ENCODE measurements around the gene SNAP23.

SNAP23 gene

GRCh38 chr15:42482701-42483100 lies 12.7 kb upstream of the SNAP23 start:
- TF ChIP-seq POLR2A (IDR thresholded peaks at IDR 0.05; ENCODE audit: low read depth, low read length): no peak
- DNase-seq (ENCODE audit: insufficient read length, low spot score) (no peak), FAIRE-seq (no peak)

GRCh38 chr15:42483677-42484076 lies 11.8 kb upstream of the SNAP23 start:
- FAIRE-seq (no peak), DNase-seq (ENCODE audit: insufficient read length, low spot score) (no peak)
- TF ChIP-seq POLR2A (IDR thresholded peaks at IDR 0.05; ENCODE audit: low read depth, low read length): no peak

- no peak for DNase-seq (ENCODE audit: insufficient read length, low spot score)
- TF ChIP-seq POLR2A (IDR thresholded peaks at IDR 0.05; ENCODE audit: low read depth, low read length): no peak
- peak; percentile 48 for FAIRE-seq
Observed at GRCh38 chr15:42490291-42490670, 5.2 kb upstream of the SNAP23 start.

- peak; percentile 77 for TF ChIP-seq POLR2A (IDR thresholded peaks at IDR 0.05; ENCODE audit: low read depth, low read length)
- FAIRE-seq (peak; percentile 60), DNase-seq (ENCODE audit: insufficient read length, low spot score) (peak; percentile 70)
Observed at GRCh38 chr15:42490671-42491538, 4.5 kb upstream of the SNAP23 start, which contains the start of gene ZNF106. ZNF106 (minus strand) TSS chr15:42491141; CDS start chr15:42472289, 18,852 bp downstream.

- TF ChIP-seq POLR2A (IDR thresholded peaks at IDR 0.05; ENCODE audit: low read depth, low read length): no peak
- FAIRE-seq: no peak
- DNase-seq (ENCODE audit: insufficient read length, low spot score): no peak
Observed at GRCh38 chr15:42491539-42492225, 3.8 kb upstream of the SNAP23 start.

GRCh38 chr15:42493679-42494078 lies 1.8 kb upstream of the SNAP23 start:
- DNase-seq (ENCODE audit: insufficient read length, low spot score) (no peak), FAIRE-seq (no peak)
- no peak for TF ChIP-seq POLR2A (IDR thresholded peaks at IDR 0.05; ENCODE audit: low read depth, low read length)

- no peak for FAIRE-seq
- TF ChIP-seq POLR2A (IDR thresholded peaks at IDR 0.05; ENCODE audit: low read depth, low read length): no peak
- DNase-seq (ENCODE audit: insufficient read length, low spot score): peak; percentile 52
Observed at GRCh38 chr15:42494998-42495360, 455 bp upstream of the SNAP23 start.

- DNase-seq (ENCODE audit: insufficient read length, low spot score): no peak
- TF ChIP-seq POLR2A (IDR thresholded peaks at IDR 0.05; ENCODE audit: low read depth, low read length): no peak
- no peak for FAIRE-seq
Observed at GRCh38 chr15:42498212-42499068, 3.0 kb downstream of the SNAP23 start.

GRCh38 chr15:42499858-42500609 lies 4.6 kb downstream of the SNAP23 start:
- TF ChIP-seq POLR2A (IDR thresholded peaks at IDR 0.05; ENCODE audit: low read depth, low read length): no peak
- FAIRE-seq (no peak), DNase-seq (ENCODE audit: insufficient read length, low spot score) (no peak)

- FAIRE-seq: no peak
- no peak for TF ChIP-seq POLR2A (IDR thresholded peaks at IDR 0.05; ENCODE audit: low read depth, low read length)
- no peak for DNase-seq (ENCODE audit: insufficient read length, low spot score)
Observed at GRCh38 chr15:42502477-42502876, 7.0 kb downstream of the SNAP23 start.

GRCh38 chr15:42503825-42504224 lies 8.4 kb downstream of the SNAP23 start:
- no peak for TF ChIP-seq POLR2A (IDR thresholded peaks at IDR 0.05; ENCODE audit: low read depth, low read length)
- DNase-seq (ENCODE audit: insufficient read length, low spot score): no peak

GRCh38 chr15:42504631-42505030 lies 9.2 kb downstream of the SNAP23 start:
- DNase-seq (ENCODE audit: insufficient read length, low spot score) (no peak), FAIRE-seq (no peak)
- TF ChIP-seq POLR2A (IDR thresholded peaks at IDR 0.05; ENCODE audit: low read depth, low read length): no peak

More at GRCh38 chr15:42503825-42504224, 8.4 kb downstream of the SNAP23 start:
- FAIRE-seq: no peak

- DNase-seq (ENCODE audit: insufficient read length, low spot score): no peak
- no peak for TF ChIP-seq POLR2A (IDR thresholded peaks at IDR 0.05; ENCODE audit: low read depth, low read length)
- FAIRE-seq: peak; percentile 68
Observed at GRCh38 chr15:42507514-42507913, 12.1 kb downstream of the SNAP23 start.

Data from H54 (cell line).